PC-3 (cell line): Measurements from ENCODE around the gene MCTP2.

ENCODE experiments used
- EZH2 ChIP-seq: fragments of 300-600 bp; sonication (generic); IDR thresholded peaks from one replicate; pipeline ENCODE4 v1.6.1; 2017; ENCODE audit warnings: antibody characterized with exemption, mild to moderate bottlenecking, low read length; ENCODE audit not compliant: unreplicated experiment
- EZH2phosphoT487 ChIP-seq: fragments of 300-600 bp; sonication (generic); IDR thresholded peaks from 2 replicates; pipeline ENCODE4 v1.6.1; 2018; ENCODE audit warnings: mild to moderate bottlenecking, antibody characterized with exemption, low read length, borderline replicate concordance
- TF ChIP-seq, protein P1 (sequence below): fragments of 300-600 bp; sonication (generic); conservative IDR thresholded peaks from 2 replicates; pipeline ENCODE4 v1.5.1; 2017; ENCODE audit warnings: antibody characterized with exemption, low read depth, mild to moderate bottlenecking, low read length

- TF ChIP-seq, protein P1, sequence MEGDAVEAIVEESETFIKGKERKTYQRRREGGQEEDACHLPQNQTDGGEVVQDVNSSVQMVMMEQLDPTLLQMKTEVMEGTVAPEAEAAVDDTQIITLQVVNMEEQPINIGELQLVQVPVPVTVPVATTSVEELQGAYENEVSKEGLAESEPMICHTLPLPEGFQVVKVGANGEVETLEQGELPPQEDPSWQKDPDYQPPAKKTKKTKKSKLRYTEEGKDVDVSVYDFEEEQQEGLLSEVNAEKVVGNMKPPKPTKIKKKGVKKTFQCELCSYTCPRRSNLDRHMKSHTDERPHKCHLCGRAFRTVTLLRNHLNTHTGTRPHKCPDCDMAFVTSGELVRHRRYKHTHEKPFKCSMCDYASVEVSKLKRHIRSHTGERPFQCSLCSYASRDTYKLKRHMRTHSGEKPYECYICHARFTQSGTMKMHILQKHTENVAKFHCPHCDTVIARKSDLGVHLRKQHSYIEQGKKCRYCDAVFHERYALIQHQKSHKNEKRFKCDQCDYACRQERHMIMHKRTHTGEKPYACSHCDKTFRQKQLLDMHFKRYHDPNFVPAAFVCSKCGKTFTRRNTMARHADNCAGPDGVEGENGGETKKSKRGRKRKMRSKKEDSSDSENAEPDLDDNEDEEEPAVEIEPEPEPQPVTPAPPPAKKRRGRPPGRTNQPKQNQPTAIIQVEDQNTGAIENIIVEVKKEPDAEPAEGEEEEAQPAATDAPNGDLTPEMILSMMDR: no peak
- TF ChIP-seq EZH2 (no peak), EZH2phosphoT487 (no peak)
These were observed 5.7 kb upstream of the MCTP2 start for GRCh38 chr15:94225616-94226015.
